CD4-positive, alpha-beta T cell treated with Interleukin-10 for 1 hour (primary cell): ENCODE measurements around the gene CLDN14.

Source experiments
- DNase-seq: peaks from one replicate; pipeline ENCODE4 v3.0.0-alpha.2; 2020

Gene CLDN14

DNA sequence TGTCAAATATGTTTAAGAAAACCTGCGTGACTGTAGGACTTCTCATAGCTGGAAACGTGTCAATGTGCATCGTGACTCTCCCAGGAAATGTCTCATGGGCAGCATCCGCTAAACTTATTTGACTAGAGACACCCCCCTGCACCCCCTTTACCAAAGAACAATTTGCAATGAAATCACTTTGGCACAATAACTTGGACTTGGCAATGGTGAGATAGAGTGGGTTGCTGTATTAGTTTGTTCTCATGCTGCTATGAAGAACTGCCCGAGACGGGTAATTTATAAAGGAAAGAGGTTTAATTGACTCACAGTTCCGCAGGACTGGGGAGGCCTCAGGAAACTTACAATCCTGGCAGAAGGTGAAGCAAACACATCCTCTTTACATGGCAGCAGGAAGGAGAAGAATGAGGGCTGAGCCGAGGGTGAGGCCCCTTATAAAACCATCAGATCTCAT is 13.8 kb downstream of the CLDN14 start:
- no peak for DNase-seq

DNA sequence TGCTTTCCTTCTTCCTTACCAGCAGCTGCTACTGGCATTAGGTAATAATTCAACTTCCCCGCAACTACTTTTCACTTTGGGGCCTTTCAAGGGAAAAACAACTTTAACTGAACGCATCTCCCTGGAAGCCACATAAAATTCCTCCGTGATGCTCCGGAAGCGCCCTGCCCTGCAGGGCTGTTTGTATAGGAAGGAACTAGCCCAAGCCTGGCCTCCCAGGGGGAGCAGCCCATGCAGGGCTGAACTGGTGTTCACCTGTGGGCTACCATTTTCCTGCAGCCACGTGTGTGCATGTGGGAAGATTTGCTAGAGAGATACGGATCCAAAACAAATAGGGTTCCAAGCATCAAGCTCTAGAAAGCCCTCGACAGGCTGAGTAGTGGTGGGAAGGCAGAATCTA is 14.4 kb downstream of the CLDN14 start:
- DNase-seq: no peak

DNA sequence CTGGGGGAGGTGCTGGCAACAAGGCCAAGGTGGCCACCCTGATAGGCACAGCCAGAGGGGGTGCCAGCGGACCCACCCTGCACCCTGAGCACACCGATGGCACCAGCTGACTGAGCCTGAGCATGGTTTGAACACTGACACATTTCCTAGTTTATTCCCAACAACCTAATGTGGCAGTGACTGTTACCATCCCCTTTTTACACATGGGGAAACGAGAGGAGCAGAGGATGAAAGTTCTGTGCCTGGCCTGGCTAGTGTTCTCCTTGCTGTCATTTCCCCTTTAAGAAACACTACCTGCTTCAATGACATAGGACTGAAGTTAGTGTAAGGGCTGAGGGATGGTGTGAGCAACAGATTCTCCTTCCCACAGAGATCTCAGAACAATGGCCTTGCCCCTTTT is 15.3 kb downstream of the CLDN14 start:
- no peak for DNase-seq

DNA sequence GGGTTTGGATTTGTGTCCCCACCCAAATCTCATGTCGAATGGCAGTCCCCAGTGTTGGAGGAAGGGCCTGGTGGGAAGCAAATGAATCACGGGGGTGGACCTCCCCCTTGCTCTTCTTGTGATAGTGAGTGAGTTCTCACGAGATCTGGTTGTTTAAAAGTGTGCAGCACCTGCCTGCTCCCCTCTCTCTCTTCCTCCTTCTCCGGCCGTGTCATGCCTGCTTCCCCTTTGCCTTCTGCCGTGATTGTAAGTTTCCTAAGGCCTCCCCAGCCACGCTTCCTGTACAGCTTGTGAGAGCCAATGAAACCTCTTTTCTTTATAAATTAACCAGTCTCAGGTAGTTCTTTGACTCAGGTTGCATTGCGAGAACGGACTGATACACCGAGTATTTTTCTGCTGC is 15.9 kb downstream of the CLDN14 start:
- DNase-seq: no peak

DNA sequence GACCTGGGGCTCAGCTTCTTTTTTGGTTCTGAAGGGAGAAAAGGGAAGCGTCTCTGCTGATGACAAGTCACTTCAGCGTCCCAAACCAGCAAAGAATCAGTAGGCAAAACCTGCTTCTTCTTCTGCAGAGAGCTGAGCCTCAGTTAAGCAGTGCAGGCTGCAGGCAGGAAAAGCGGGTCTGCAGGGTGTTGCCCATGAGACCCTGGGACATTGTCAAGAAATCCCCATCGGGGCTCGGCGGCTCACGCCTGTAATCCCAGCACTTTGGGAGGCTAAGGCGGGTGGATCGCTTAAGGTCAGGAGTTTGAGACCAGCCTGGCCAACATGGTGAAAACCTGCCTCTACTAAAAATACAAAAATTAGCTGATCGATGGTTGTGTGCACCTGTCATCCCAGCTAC is 16.7 kb downstream of the CLDN14 start:
- no peak for DNase-seq

DNA sequence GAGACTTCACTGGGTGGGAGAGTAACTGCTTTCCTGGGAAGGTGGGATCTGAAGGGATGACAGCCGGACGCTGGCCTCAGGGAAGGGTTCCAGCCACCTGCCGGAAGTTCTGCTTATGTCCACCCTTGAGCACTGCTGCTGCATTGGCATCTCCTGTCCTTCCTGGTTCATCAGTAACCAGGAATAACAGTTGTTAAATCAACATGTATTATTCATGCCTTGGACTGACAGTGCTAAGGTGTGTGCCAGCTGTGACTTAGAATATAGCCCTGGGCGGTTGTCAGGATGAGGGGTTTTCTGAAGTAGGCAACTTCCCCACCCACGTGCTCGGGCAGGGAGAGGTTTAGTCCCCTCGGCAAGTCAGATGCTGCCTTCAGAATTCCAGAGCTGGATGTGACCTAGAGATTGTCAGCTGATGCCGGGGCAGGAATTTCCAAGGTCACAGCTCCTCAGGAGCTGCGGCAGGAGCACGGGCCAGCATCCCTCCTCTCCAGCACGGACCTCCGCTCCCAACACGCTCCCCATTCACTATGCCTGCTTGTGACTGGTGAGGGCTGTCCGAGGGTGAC is 17.9 kb downstream of the CLDN14 start:
- DNase-seq: no peak

DNA sequence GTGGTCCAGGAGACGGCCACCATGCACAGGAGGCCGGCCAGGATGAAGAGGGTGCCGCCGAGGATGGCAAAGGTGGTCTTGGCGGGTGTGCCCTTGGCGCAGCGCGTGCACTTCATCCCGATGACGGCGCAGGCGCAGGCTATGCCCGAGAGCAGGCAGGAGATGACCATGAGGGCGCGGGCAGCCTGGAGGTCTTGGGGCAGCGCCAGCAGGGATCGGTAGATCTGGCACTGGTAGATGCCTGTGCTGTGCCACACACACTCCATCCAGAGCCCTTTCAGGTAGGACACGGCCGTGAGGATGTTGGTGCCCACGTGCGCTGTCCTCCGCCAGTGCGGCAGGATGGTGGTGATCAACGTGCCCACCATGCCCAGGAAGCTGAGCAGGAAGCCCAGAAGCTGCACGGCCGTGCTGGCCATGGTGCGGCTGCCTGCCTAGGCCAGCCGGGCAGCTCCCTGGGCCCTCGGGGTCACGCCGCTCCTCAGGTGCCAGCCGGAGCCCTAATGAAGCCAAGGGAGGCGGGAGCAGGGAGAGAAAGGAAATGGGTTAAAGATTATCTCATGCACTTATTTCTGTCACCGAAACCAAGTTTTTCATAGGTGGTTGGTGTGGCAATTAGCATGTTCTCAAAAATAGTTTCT is 18.5 kb downstream of the CLDN14 start:
- no peak for DNase-seq

DNA sequence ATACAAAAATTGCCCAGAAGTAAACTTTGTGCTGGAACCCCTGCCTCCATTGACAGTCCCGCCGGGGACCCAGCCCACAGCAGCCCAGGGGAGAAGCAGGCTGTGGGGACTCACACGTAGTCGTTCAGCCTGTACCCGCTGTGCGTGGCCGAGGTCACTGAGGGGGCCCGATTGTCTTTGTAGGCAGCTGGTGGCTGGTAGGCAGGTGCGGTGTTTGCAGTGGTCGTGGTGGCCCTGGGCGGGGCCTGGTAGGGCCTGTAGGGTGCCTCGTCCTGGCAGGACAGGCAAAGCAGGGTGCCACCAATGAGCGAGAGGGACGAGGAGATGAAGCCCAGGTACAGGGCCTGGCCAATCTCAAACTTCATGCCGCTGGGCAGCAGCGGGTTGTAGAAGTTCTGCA is 19.1 kb downstream of the CLDN14 start:
- DNase-seq: no peak

DNA sequence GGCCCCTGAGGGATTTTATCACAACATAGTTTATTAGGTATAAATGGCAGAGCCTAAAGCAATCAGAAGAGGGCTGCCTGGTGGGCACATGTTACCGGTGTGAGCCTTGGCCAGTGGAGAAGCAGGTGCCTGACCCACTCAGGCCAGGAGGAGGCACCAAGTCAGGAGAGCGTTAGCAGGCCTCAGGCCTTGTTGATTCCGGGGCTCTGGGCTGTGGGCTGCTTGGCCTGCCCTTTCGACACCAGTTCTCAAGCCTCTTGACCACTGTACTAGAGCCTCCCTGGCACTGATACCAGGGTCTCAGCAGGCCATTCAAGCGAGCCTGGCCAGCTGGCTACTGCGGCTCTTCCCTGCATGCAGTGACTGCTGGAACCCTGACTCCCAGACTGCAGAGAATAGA is 20.8 kb downstream of the CLDN14 start:
- no peak for DNase-seq

DNA sequence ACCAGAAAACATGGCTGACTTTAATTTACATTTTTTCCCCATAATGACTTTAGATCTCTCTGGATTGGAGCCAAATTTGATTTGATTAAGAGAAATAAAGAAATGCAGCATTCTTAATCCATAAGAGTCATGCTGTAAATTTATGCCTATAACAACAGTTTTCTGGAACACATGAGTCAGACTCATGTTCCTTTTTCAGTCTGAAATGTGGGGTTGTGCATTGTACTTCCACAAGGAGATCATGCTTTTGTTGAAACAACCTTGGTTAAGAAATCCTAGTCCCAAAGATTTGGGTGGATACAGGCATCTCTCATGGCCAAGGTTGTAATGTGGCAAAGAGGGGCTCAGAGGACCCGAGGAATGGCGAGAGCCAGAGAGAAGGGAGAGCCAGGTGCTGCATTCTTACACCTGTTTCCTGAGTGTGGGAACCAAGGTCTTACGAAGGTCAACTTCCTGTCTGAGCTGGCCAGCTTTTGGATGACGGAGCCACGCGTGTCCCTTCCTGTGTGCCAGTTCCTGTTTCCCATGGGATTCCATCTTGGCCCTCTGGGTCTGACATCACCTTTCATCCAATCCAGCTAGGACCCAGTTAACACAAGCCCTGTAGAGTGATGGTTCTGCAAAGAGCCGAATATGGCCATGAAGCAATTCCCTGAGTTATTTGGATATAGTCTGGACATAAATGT is 23.1 kb downstream of the CLDN14 start:
- no peak for DNase-seq

DNA sequence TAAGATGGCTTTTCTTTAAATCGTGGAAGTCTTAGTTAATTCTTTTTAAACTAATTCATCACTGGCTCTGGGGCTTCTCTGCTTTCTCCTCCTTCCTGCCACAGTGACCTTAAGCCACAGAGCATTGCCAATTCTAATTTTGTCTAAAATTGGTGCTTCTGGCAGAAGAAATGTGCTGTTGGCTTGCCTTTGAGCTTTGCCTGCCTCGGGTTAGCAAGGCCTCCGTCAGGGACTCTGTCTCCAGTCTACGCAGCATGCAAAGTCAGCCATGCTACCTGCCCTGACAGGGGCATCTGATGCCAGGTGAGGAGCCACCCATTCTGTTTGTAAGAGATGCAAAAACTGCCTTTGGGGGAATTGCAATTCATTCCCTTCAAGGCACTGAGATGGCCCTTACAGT is 25.2 kb downstream of the CLDN14 start:
- DNase-seq: no peak

DNA sequence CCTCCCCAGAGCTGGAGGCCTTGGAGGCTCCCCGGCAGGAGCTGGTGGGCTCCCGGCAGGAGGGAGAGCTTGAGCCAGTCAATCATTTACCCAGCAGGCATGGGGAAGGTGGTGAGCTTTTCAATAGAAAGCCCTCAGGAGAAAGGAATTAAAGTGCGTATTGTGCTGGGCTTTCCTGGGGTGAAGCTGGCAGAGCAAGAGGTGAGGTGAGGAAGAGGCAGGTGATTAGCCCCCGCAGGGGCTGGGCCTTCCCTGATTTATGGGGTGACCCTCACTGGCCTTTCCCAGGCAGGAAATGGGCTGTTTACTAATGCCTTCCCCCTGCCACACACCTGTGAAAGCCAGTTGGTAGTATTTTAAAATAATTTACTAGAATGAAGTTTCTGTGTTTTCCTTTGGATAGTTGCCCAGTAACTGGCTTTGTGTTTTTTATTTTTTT is 25.8 kb downstream of the CLDN14 start:
- no peak for DNase-seq

DNA sequence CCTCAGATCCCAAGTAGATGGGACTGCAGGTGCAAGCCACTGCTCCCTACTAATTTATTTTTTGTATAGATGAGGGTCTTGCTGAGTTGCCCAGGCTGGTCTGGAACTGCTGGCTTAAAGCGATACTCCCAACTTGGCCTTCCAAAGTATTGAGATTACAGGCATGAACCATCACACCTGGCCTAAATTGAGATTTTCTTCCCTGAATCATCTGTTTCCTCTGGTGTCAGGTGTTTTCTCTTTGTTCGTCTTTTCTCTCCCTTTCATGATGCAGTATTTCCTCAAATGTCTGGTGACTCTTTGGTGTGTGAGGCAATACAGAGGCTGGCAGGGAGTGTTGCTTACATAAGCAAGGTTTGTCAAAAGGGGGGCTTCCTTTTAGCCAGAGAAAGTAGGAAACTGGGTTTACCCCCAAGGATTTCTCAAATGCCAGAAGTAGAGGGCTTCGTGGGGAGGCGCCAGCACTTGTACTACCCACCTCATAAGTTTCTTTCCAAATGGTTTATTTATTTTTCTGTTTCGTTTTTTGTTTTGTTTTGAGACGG is 27.6 kb downstream of the CLDN14 start:
- DNase-seq: no peak

DNA sequence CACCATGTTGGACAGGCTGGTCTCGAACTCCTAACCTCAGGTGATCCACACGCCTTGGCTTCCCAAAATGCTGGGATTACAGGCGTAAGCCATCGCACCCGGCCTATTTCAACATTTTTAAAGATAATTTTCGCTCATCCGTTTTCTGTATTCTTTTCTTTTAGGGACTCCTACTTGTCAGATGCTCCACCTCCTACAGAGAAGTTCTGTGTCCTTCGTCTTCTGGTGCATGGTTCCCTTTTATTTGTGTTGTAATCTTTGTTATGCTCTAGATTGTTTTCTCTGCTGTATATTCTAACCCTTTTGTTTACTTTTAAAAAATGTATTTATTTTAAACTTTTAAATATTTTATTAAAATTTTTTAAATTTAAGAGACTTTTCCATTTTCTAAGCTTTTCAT is 28.4 kb downstream of the CLDN14 start:
- no peak for DNase-seq

DNA sequence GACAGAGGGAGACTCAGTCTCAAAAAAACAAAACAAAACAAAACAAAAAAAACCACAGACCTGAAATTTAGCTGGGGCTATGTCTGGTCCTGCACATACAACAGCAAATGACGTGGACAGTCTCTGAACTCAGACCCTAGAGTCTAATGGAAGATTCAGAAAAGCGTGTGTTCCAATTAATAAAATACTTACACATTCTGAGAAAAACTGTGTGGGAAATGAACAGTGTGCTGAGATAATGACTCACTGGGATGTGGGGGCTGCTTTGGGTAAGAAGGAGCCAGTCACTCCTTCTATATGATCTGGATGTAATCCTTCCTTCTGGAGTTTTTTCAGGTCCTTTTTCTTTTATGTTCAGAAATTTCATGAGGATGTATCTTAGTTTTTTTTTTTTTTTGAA is 29.4 kb downstream of the CLDN14 start:
- DNase-seq: no peak

DNA sequence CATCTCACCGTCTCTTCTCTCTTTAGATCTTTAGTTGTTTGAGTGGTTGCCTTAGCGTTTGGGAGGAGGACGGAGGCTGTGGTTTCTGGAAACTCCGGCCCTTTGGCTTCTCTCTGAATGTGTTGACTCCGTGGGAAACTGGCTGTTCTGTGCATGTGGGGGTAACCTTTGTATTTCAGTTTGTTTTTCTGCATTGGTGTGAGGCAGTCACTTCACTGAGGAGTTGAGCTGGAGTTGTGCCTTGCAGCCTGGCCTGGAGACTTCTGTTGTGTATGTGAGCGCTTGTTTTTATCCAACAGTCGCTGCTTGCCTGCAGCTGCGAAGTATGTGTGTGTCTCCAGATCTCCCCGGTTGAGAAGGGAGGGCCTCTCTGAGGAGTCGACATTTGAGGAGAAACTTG is 33.6 kb downstream of the CLDN14 start:
- DNase-seq: no peak

DNA sequence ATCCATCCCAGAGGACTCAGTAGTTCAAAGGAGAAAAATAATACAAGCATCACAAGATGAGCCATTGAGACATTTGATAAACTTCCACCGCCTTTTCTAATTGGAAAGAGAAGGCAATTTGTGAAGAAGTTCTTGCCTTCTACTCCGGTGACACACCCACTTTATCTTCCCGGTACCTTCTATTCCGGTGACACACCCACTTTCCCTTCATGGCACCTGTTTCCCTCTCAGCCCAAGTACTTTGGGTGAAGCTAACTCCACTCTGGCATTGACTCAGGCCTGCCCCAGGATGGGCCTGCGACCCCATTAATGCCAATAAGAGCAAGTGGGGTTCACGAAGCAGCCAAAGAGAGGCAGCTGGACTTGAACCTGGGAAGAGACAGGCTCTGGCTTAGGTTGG is 38.2 kb downstream of the CLDN14 start:
- no peak for DNase-seq

DNA sequence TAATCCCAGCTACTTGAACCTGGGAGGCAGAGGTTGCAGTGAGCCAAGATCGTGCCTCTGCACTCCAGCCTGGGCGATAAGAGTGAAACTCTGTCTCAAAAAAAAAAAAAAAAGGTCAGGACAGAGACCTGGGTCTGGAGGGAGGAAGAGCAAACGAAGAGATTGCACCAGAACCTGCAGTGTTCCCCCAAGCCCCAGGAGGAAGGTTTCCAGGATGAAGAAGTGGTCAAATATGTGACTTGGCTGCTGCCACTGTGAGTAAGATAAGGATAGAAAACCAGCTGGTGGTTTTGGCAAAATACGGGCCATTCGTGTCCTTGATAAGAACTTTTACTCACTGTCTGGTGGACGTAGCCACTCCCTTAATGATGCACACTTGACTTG is 42.2 kb downstream of the CLDN14 start:
- DNase-seq: no peak

DNA sequence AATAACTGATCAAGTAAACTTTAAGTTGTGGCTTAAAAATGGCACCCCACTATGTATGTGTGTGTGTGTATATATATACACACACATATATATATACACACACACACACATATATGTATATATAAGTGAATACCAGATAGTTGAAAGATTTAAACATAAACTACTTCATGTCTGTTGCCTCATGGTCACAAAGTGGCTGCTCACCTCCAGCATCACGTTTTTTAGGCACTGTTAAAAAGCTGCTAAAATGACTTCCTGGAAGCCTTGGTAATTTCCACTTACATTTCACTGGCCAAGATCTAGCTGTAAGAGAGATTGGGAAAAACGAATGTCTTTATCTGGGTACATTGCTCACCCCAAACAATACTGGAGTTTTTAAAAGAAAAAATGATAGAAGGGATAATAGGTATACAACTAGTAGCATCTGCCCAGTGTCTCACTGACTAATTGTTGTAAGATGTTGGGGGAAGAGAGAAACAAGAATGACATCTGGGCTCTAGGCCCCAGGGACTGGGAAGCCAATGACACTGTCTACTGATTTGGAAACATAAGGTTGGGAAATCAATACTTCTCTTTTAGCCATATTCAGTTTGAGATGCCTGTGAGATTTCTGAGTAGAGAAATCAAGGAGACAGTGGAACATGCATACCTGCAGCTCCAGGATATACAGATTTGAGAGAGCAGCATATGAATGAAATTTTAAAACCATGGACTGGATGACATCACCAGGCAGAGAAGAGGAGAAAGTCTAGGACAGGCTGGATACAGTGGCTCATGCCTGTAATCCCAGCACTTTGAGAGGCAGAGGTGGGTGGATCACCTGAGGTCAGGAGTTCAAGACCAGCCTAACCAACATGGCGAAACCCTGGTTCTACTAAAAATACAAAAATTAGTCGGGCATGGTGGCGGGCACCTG is 42.8 kb downstream of the CLDN14 start:
- no peak for DNase-seq

DNA sequence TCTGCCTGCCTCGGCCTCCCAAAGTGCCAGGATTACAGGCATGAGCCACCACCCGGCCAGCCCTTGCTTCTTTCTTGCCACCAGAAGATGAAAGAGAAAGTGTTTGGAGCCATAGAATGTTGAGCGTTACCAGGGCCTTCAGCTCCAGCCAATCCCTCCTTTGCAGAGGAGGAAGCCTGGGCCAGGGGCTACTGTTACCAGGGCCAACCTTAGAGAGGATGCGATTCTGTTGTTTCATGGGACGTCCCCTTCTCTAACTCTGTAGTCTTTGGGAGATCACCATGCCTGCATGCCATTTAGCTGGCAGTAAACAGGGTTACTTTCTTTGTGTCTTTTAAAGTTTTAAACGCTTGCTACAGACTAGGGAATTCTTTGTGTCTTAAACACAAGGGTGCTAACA is 45.8 kb downstream of the CLDN14 start:
- no peak for DNase-seq

DNA sequence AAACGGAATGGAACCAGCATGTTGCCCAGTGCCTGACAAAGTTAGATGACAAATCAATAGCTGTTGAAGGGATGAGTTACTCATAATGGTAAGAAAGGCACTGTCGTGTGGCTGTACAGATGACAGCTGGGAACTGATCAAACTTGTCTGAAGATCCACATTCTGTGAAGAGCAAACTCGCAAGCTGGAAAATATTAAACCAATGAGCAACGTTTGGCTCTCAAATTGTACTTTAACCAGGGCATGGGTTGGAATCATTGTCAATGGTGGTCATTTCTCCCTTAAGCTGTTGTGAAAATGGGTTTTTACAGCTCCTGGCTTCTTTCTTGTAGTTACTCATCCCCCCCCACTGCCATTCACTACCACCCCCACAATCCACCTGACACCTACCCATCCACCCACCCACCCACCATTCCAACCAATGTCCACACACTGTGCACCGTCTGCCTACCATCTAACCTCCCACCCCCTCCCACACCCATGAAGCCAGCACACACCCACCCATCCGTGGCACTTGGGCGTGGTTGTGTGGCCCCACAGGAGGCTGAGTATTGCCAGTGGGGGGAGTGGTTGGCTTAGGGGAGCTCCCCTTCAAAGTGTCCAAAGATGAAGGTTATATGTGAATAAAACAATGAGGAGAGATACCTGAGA is 46.7 kb downstream of the CLDN14 start:
- DNase-seq: no peak

DNA sequence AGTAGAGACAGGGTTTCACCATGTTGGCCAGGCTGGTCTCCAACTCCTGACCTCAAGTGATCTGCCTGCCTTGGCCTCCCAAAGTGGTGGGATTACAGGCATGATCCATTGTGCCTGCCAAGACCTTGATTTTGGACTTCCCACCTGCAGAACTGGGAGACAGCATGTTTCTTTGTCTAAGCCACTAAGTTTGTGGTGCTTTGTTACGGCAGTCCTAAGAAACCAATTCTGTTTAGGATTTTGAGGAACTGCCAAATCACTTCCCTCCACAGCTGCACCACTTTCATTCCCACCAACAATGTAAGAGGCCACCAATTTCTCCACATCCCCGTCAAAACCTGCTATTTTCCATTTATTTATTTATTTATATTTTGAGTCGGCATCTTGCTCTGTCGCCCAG is 48.7 kb downstream of the CLDN14 start:
- DNase-seq: no peak

DNA sequence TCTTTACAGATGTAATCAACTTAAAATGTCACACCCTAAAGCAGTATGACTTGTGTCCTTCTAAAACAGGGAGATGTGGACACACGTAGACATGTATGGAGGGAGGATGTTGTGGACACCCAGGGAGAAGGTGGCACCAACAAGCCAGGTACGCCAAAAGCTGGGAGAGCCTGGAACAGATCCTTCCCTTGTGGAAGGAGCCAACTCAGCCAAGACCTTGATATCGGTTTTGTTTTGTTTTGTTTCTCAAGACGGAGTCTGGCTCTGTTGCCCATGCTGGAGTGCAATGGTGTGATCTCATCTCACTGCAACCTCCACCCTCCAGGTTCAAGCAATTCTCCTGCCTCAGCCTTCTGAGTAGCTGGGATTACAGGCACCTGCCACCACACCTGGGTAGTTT is 49.1 kb downstream of the CLDN14 start:
- no peak for DNase-seq
